Ovary (tissue), 3 donors: ENCODE measurements around the gene FXYD4.

Experiments used
- CTCF ChIP-seq, 3 donors: fragments of 450-650 bp in 2 of 3; fragments of 200-600 bp in 1 of 3; IDR thresholded peaks; one replicate each; pipeline versions ENCODE4 v1.5.1 to v1.8.0; 2016 to 2022; ENCODE audit warnings: antibody characterized with exemption in 3 of 3, mild to moderate bottlenecking in 1 of 3
- POLR2A ChIP-seq: fragments of 450-650 bp; IDR thresholded peaks from one replicate; pipeline ENCODE4 v1.6.1; 2017; ENCODE audit warnings: antibody characterized with exemption, mild to moderate bottlenecking, moderate library complexity
- donor health status: DM: no; HTN: no; CAD: no.

- TF ChIP-seq POLR2A (no peak), CTCF (IDR thresholded peaks at IDR 0.05) (no peak)
Observed at GRCh38 chr10:43374194-43374593, 2.8 kb downstream of the FXYD4 start.
